Stimulated activated memory B cell treated with anti-CD40 and anti-IgM and Interleukin-4, amounts not matched to agents 10 μg/mL and 1 μg/mL and 100 μg/mL, for 72 hours (primary cell): ENCODE measurements around the gene IKZF3.
"Not testable (repeated sequence)": the region's sequence is repeated elsewhere in the genome, so short reads cannot be mapped to it uniquely, and the experiment has no call there.

Source experiments
- ATAC-seq: fragments of 150-1000 bp; cut with Tn5 transposase; 2 replicates; pipeline ENCODE4 v1.10.0; 2021
- H3K27ac Mint-ChIP-seq: one replicate; pipeline ENCODE4 v1.8.0; 2022; ENCODE audit warnings: mild to moderate bottlenecking, mixed read lengths
- H3K27me3 Mint-ChIP-seq: one replicate; pipeline ENCODE4 v1.8.0; 2022; ENCODE audit warnings: mixed read lengths
- H3K36me3 Mint-ChIP-seq: one replicate; pipeline ENCODE4 v1.8.0; 2022; ENCODE audit warnings: mixed read lengths
- H3K4me1 Mint-ChIP-seq: one replicate; pipeline ENCODE4 v1.8.0; 2022; ENCODE audit warnings: mixed read lengths
- H3K4me3 Mint-ChIP-seq: one replicate; pipeline ENCODE4 v1.8.0; 2022; ENCODE audit warnings: mild to moderate bottlenecking, moderate library complexity, mixed read lengths
- H3K9me3 Mint-ChIP-seq: one replicate; pipeline ENCODE4 v1.8.0; 2022; ENCODE audit warnings: mixed read lengths

The IKZF3 gene

GRCh38 chr17:39739885-39740356 is 124.2 kb downstream of the IKZF3 start:
- ATAC-seq, result no peak
- Mint-ChIP-seq H3K4me3 (no peak overlapping the region), H3K4me1 (peaks cover 34% of the 10 kb centered on the region), H3K27me3 (peaks cover 62% of the 10 kb centered on the region), H3K36me3 (no peaks in the 10 kb centered on the region), H3K27ac (no peak overlapping the region), H3K9me3 (no peaks in the 10 kb centered on the region)

GRCh38 chr17:39738983-39739884 is 124.9 kb downstream of the IKZF3 start:
- peaks cover 62% of the 10 kb centered on the region for H3K27me3 Mint-ChIP-seq
- no peaks in the 10 kb centered on the region for H3K9me3 Mint-ChIP-seq
- H3K4me3 Mint-ChIP-seq, result peak overlapping the region; percentile 78
- H3K27ac Mint-ChIP-seq, result peak overlapping the region; percentile 74
- no peaks in the 10 kb centered on the region for H3K36me3 Mint-ChIP-seq
- H3K4me1 Mint-ChIP-seq, result peaks cover 34% of the 10 kb centered on the region
- ATAC-seq, result no peak

- Mint-ChIP-seq H3K27me3 (peaks cover 62% of the 10 kb centered on the region), H3K27ac (peak overlapping the region; percentile 74), H3K36me3 (no peaks in the 10 kb centered on the region), H3K4me1 (peaks cover 34% of the 10 kb centered on the region), H3K4me3 (peak overlapping the region; percentile 78), H3K9me3 (no peaks in the 10 kb centered on the region)
- peak; percentile 77 for ATAC-seq
Observed at GRCh38 chr17:39738568-39738901, 125.6 kb downstream of the IKZF3 start.

- Mint-ChIP-seq H3K9me3 (no peaks in the 10 kb centered on the region), H3K4me1 (peaks cover 34% of the 10 kb centered on the region), H3K36me3 (no peaks in the 10 kb centered on the region), H3K4me3 (peak within 1 kb of the TSS; percentile 78), H3K27me3 (peaks cover 57% of the 10 kb centered on the region), H3K27ac (peak within 1 kb of the TSS; percentile 74)
- peak; percentile 37 for ATAC-seq
Observed at GRCh38 chr17:39737760-39738567, 126.1 kb downstream of the IKZF3 start, which contains the start of gene GRB7. GRB7 (plus strand) TSS chr17:39737938; CDS start chr17:39742302, 4,364 bp downstream.

GRCh38 chr17:39737206-39737759 is 126.8 kb downstream of the IKZF3 start:
- Mint-ChIP-seq H3K27me3 (peaks cover 50% of the 10 kb centered on the region), H3K4me3 (peak overlapping the region; percentile 30), H3K9me3 (no peaks in the 10 kb centered on the region)

GRCh38 chr17:39736319-39737165 is 127.6 kb downstream of the IKZF3 start:
- Mint-ChIP-seq H3K27ac (no peak overlapping the region), H3K27me3 (peaks cover 42% of the 10 kb centered on the region), H3K9me3 (no peaks in the 10 kb centered on the region), H3K36me3 (no peaks in the 10 kb centered on the region), H3K4me3 (no peak overlapping the region), H3K4me1 (peaks cover 34% of the 10 kb centered on the region)
- no peak for ATAC-seq

More at GRCh38 chr17:39737206-39737759, 126.8 kb downstream of the IKZF3 start:
- H3K36me3 Mint-ChIP-seq, result no peaks in the 10 kb centered on the region
- H3K4me1 Mint-ChIP-seq, result peaks cover 34% of the 10 kb centered on the region
- H3K27ac Mint-ChIP-seq, result no peak overlapping the region
- ATAC-seq, result no peak

GRCh38 chr17:39735882-39736281 is 128.2 kb downstream of the IKZF3 start:
- Mint-ChIP-seq H3K4me3 (no peak overlapping the region), H3K9me3 (no peaks in the 10 kb centered on the region), H3K4me1 (peaks cover 33% of the 10 kb centered on the region), H3K27me3 (peaks cover 36% of the 10 kb centered on the region), H3K27ac (no peak overlapping the region), H3K36me3 (no peaks in the 10 kb centered on the region)
- ATAC-seq, result no peak

GRCh38 chr17:39732586-39732985 is 131.5 kb downstream of the IKZF3 start:
- Mint-ChIP-seq H3K27me3 (peaks cover 3% of the 10 kb centered on the region), H3K36me3 (peaks cover 16% of the 10 kb centered on the region), H3K4me1 (peaks cover 23% of the 10 kb centered on the region), H3K27ac (no peak overlapping the region), H3K9me3 (no peaks in the 10 kb centered on the region), H3K4me3 (no peak overlapping the region)
- ATAC-seq, result no peak

GRCh38 chr17:39730095-39730921 is 133.8 kb downstream of the IKZF3 start, which contains the start of gene MIEN1:
MIEN1 (minus strand) TSS chr17:39730532; CDS start chr17:39730495, 37 bp downstream.
- Mint-ChIP-seq H3K27me3 (no peaks in the 10 kb centered on the region), H3K4me1 (peaks cover 40% of the 10 kb centered on the region), H3K36me3 (peaks cover 37% of the 10 kb centered on the region), H3K27ac (peak within 1 kb of the TSS; percentile 86), H3K4me3 (peak within 1 kb of the TSS; percentile 89), H3K9me3 (no peaks in the 10 kb centered on the region)
- ATAC-seq, result peak; percentile 97

GRCh38 chr17:39729280-39729851 is 134.7 kb downstream of the IKZF3 start:
- peaks cover 40% of the 10 kb centered on the region for H3K4me1 Mint-ChIP-seq
- ATAC-seq, result no peak
- H3K27ac Mint-ChIP-seq, result peak overlapping the region; percentile 86
- no peaks in the 10 kb centered on the region for H3K9me3 Mint-ChIP-seq
- H3K4me3 Mint-ChIP-seq, result peak overlapping the region; percentile 89
- H3K27me3 Mint-ChIP-seq, result no peaks in the 10 kb centered on the region
- H3K36me3 Mint-ChIP-seq, result peaks cover 42% of the 10 kb centered on the region

GRCh38 chr17:39727556-39727955 is 136.6 kb downstream of the IKZF3 start:
- no peak overlapping the region for H3K4me3 Mint-ChIP-seq
- ATAC-seq, result no peak
- H3K27ac Mint-ChIP-seq, result no peak overlapping the region
- H3K4me1 Mint-ChIP-seq, result peaks cover 40% of the 10 kb centered on the region
- peaks cover 42% of the 10 kb centered on the region for H3K36me3 Mint-ChIP-seq
- H3K27me3 Mint-ChIP-seq, result no peaks in the 10 kb centered on the region
- H3K9me3 Mint-ChIP-seq, result no peaks in the 10 kb centered on the region

- Mint-ChIP-seq H3K4me1 (peaks cover 40% of the 10 kb centered on the region), H3K27me3 (no peaks in the 10 kb centered on the region), H3K4me3 (no peak overlapping the region), H3K9me3 (no peaks in the 10 kb centered on the region), H3K27ac (peak overlapping the region; percentile 14), H3K36me3 (peaks cover 42% of the 10 kb centered on the region)
- no peak for ATAC-seq
Observed at GRCh38 chr17:39726617-39727016, 137.5 kb downstream of the IKZF3 start.

GRCh38 chr17:39725923-39726322 is 138.2 kb downstream of the IKZF3 start:
- not testable (repeated sequence) for H3K9me3 Mint-ChIP-seq, ATAC-seq, H3K27me3 Mint-ChIP-seq, H3K4me3 Mint-ChIP-seq
- Mint-ChIP-seq H3K36me3 (peaks cover 42% of the 10 kb centered on the region), H3K4me1 (peaks cover 40% of the 10 kb centered on the region), H3K27ac (peak overlapping the region; percentile 14)
